Activated T-cell treated with anti-CD3 and anti-CD28 coated beads, Interleukin-2, amount 50 U/mL, for 4 hours (primary cell): ENCODE results near the gene DUSP15. TPM values are rescaled to one million over a fixed set of nuclear protein-coding genes. Genes with fewer than 3 reads are reported as not detected.
"Not testable (repeated sequence)": the region's sequence is repeated elsewhere in the genome, so short reads cannot be mapped to it uniquely, and the experiment has no call there.

Source experiments
- ATAC-seq, 2 donors: fragments of 200-7000 bp; cut with Tn5 transposase; one replicate each; pipeline ENCODE4 v1.10.0; 2021
- DNase-seq: peaks from one replicate; pipeline ENCODE4 v3.0.0-alpha.2; 2020
- H3K27me3 Mint-ChIP-seq: one replicate; pipeline ENCODE4 v1.8.0; 2021; ENCODE audit warnings: low read depth, mixed read lengths
- H3K36me3 Mint-ChIP-seq: one replicate; pipeline ENCODE4 v1.8.0; 2022; ENCODE audit warnings: mixed read lengths; ENCODE audit not compliant: insufficient read depth
- H3K4me1 Mint-ChIP-seq: one replicate; pipeline ENCODE4 v1.8.0; 2021; ENCODE audit warnings: low read depth, mixed read lengths
- H3K4me3 Mint-ChIP-seq: one replicate; pipeline ENCODE4 v1.8.0; 2021; ENCODE audit warnings: mild to moderate bottlenecking, moderate library complexity, mixed read lengths
- H3K9me3 Mint-ChIP-seq: one replicate; pipeline ENCODE4 v1.8.0; 2021; ENCODE audit warnings: mixed read lengths
- total RNA-seq, 3 donors: library from RNA; stranded (reverse); gene quantifications; one replicate each; pipeline ENCODE4 v1.2.1, GENCODE V29; 2021

The DUSP15 gene
- total RNA-seq, 3 donors from 2014 or later: not detected

DNA sequence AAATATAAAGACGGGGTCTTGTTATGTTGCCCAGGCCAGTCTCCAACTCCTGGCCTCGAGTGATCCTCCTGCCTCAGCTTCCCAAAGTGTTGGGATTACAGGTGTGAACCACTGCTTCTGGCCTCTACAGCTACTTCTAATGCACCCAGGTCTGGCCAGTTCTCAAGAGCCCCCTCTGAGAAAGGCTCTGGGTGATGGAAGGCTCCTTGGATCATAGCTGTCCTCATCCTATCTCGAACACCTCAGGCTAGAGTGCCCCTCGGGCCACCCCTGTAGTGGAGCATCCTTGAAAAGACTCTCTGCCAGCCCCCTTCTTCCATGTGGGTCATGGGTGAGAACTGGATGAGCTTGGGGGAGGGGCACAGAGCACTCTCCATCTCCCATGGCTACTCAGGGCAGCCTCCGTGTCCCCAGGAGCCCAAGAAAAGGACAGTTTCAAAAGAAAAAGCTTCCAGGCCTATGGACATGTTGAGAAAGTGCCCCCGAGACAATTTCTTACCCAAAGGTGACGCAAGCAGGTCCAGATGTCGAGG lies 51.9 kb downstream of the DUSP15 start:
- no peaks in the 10 kb centered on the region for H3K36me3 Mint-ChIP-seq
- no peaks in the 10 kb centered on the region for H3K27me3 Mint-ChIP-seq
- H3K4me3 Mint-ChIP-seq: no peak overlapping the region
- H3K9me3 Mint-ChIP-seq: no peaks in the 10 kb centered on the region
- no peak for DNase-seq
- ATAC-seq: no peak
- H3K4me1 Mint-ChIP-seq: peaks cover 2% of the 10 kb centered on the region

GRCh38 chr20:31817461-31817860 lies 52.9 kb downstream of the DUSP15 start:
- ATAC-seq (no peak), DNase-seq (no peak)
- Mint-ChIP-seq H3K4me3 (no peak overlapping the region), H3K9me3 (no peaks in the 10 kb centered on the region), H3K4me1 (no peaks in the 10 kb centered on the region), H3K36me3 (no peaks in the 10 kb centered on the region), H3K27me3 (no peaks in the 10 kb centered on the region)

GRCh38 chr20:31816221-31816620 lies 54.1 kb downstream of the DUSP15 start:
- Mint-ChIP-seq H3K4me3 (no peak overlapping the region), H3K27me3 (no peaks in the 10 kb centered on the region), H3K4me1 (no peaks in the 10 kb centered on the region), H3K9me3 (no peaks in the 10 kb centered on the region), H3K36me3 (no peaks in the 10 kb centered on the region)
- ATAC-seq (no peak), DNase-seq (no peak)

DNA sequence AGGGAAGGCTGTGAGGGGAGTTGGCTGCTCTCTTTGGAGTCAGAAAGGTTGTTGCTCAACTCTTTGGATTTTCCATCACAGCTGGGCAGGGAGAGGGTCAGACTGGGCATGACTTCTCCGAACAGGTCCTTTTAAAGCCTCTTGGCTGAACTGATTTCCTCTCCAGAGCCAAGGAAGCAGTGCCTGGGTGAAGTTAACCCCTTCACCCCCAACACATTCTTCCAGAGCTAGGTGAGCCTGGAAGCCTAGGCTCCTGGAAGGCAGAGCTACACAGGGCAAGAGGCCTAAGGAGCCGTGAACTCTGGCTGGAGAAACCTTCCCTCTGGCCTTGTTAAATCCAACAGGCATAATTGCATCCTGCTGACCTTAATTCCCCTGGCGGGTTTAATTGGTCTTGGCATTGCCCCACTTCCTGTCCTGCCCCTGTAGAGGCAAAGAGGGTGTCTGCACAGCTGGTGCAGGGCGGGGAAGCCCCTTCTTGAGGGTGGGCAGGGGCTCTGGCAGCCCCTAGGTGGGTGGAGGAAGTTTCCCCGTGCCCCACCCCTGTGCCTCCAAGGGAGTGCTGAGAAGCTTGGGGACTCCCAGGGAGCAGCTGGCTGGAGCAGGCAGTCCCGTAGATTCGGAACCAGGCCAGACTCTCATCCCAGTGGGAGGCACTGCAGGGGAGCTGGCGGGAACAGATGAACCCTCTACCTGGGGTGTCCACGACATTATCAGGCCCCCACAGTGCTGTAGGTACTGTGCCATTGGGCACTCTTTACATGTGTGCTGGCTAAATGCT lies 54.7 kb downstream of the DUSP15 start:
- Mint-ChIP-seq H3K27me3 (no peaks in the 10 kb centered on the region), H3K36me3 (no peaks in the 10 kb centered on the region), H3K9me3 (no peaks in the 10 kb centered on the region), H3K4me3 (no peak overlapping the region), H3K4me1 (no peaks in the 10 kb centered on the region)
- DNase-seq: no peak
- no peak for ATAC-seq

GRCh38 chr20:31814142-31814541 lies 56.2 kb downstream of the DUSP15 start:
- not testable (repeated sequence) for H3K36me3 Mint-ChIP-seq, DNase-seq, H3K27me3 Mint-ChIP-seq, H3K4me3 Mint-ChIP-seq, H3K4me1 Mint-ChIP-seq, H3K9me3 Mint-ChIP-seq, ATAC-seq

DNA sequence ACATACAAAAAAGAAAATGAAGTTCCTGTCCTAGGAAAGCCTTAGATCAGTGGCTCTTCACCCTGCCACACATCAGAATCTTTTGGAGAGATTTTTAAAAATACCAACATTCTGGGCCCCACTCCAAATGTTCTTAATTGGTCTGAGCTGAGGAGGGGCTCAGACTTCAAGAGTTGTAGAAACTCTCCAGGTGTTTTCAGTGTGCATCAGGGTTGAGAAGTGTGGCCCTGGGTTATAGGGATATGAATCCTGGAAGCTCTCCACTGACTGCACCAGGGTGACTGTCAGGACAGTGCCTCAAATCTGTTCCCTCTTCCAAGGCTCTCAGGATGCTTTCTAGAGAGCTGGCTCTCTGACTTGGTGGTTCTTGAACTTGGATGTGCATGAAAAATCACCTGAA lies 56.7 kb downstream of the DUSP15 start:
- Mint-ChIP-seq H3K4me3 (no peak overlapping the region), H3K36me3 (no peaks in the 10 kb centered on the region), H3K27me3 (no peaks in the 10 kb centered on the region), H3K4me1 (no peaks in the 10 kb centered on the region), H3K9me3 (no peaks in the 10 kb centered on the region)
- DNase-seq (no peak), ATAC-seq (no peak)

DNA sequence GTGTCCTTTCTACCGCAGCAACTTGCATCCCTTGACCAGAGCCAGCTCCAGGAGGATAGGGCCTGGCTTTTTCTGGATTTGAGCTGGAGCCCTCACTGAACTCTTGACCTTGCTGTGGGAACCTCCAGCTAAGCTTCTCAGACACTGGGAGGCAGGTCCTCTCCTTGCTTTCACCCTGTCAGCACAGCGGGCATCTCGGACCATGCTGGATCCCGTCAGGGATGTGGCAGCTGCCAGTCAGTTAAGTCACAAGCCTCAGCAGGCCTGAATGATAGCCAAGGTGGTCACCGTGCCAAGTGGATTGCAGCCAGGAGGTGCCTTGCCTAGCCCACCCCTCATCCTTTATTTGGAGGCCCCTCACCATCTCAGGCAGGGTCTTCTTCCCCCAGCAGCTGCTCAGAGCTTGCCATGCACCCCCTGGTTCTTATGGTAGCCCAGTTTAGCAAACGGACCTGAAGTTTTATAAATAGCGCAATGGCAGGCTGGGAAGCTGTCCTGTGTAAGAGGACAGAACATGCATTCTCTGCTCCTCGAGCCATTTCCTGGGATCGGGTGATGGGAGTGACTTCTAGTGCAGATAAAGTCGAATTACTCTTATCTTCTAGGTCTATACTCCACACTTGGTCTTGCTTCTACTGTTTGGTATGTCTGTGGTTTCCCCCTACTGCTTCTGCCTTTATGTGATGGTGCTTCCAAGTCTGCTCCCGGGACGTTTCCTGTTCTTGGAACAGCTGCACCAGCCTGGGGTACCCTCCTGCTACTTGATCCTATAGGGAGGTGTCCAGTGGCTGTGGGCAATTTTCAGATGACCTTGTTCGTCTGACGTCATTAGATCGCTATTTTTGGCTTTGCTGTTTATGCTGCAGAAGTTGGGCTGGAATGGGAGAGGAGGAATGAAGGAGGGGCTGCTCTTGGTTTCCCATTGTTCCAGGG lies 58.3 kb downstream of the DUSP15 start:
- no peaks in the 10 kb centered on the region for H3K4me1 Mint-ChIP-seq
- H3K36me3 Mint-ChIP-seq: no peaks in the 10 kb centered on the region
- H3K9me3 Mint-ChIP-seq: no peaks in the 10 kb centered on the region
- DNase-seq (no peak), ATAC-seq (no peak)
- no peak overlapping the region for H3K4me3 Mint-ChIP-seq
- H3K27me3 Mint-ChIP-seq: no peaks in the 10 kb centered on the region

DNA sequence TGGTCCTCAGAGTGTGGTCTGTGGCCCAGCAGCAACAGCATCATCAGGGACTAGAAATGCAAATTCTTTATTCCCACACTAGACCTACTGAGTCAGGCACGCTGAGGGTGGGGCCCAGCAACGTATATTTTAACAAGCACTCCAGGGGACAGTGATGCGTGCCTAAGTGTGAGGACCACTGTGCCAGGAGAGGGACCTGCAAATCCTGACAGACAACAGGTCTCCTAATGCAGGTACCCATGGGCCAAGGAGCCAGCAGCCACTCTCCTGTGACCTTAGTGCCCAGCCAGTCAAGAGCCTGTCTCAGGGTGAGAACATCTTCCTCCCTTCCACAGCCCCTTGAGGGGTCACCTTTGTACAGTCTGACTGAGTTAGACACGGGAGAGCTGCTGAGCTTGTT lies 59.1 kb downstream of the DUSP15 start:
- ATAC-seq (no peak), DNase-seq (no peak)
- Mint-ChIP-seq H3K9me3 (no peaks in the 10 kb centered on the region), H3K36me3 (no peaks in the 10 kb centered on the region), H3K27me3 (no peaks in the 10 kb centered on the region), H3K4me1 (no peaks in the 10 kb centered on the region), H3K4me3 (no peak overlapping the region)

Other genes with a start within 250 kb of the DUSP15 start
- gene COX4I2, start 232.6 kb downstream of the DUSP15 start, total RNA-seq: not detected
- 100 to 1,000 TPM; 237 to 274 (median 248) TPM for gene BCL2L1, start 147.7 kb downstream of the DUSP15 start, total RNA-seq
- 1 to 10 TPM; 8.0 to 9.9 (median 9.3) TPM for gene TPX2, start 131.2 kb downstream of the DUSP15 start, total RNA-seq
- gene MYLK2, start 51.2 kb downstream of the DUSP15 start, total RNA-seq: under 1 TPM in 2 of 3 donors, not detected in 1; 0.10 to 0.11 TPM
- not detected for gene FOXS1, start 24.9 kb downstream of the DUSP15 start, total RNA-seq
- not detected for gene TTLL9, start 107 bp upstream of the DUSP15 start, total RNA-seq
- gene PDRG1, start 81.5 kb upstream of the DUSP15 start, total RNA-seq: 10 to 100 TPM; 25.5 to 26.5 (median 26.0) TPM
- gene XKR7, start 97.6 kb upstream of the DUSP15 start, total RNA-seq: not detected
- not detected for gene CCM2L, start 139.9 kb upstream of the DUSP15 start, total RNA-seq
- gene HCK, start 181.7 kb upstream of the DUSP15 start, total RNA-seq: under 1 TPM in 2 of 3 donors, not detected in 1; 0.13 to 0.46 TPM
- gene TM9SF4, start 239.2 kb upstream of the DUSP15 start, total RNA-seq: 10 to 100 TPM; 43.5 to 48.6 (median 44.4) TPM